ENCODE data around the gene TEN1.
"Not testable (repeated sequence)": the region's sequence is repeated elsewhere in the genome, so short reads cannot be mapped to it uniquely, and the experiment has no call there.

DNA sequence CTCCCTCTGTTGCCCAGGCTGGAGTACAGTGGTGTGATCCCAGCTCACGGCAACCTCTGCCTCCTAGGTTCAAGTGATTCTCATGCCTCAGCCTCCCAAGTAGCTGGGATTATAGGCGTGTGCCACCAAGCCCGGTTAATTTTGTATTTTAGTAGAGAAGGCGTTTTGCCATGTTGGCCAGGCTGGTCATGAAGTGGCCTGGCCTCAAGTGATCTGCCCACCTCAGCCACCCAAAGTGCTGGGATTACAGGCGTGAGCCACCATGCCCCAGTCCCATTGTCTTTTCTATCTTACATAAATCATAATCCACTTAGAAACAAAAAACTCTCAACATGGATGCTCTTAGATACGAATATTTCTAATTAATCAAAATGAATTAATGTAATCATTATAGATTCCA is 3.9 kb upstream of the TEN1 start:
- TF ChIP-seq, protein P1, sequence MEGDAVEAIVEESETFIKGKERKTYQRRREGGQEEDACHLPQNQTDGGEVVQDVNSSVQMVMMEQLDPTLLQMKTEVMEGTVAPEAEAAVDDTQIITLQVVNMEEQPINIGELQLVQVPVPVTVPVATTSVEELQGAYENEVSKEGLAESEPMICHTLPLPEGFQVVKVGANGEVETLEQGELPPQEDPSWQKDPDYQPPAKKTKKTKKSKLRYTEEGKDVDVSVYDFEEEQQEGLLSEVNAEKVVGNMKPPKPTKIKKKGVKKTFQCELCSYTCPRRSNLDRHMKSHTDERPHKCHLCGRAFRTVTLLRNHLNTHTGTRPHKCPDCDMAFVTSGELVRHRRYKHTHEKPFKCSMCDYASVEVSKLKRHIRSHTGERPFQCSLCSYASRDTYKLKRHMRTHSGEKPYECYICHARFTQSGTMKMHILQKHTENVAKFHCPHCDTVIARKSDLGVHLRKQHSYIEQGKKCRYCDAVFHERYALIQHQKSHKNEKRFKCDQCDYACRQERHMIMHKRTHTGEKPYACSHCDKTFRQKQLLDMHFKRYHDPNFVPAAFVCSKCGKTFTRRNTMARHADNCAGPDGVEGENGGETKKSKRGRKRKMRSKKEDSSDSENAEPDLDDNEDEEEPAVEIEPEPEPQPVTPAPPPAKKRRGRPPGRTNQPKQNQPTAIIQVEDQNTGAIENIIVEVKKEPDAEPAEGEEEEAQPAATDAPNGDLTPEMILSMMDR (IDR thresholded peaks at IDR 0.05), result not testable (repeated sequence)
- TF ChIP-seq POLR2A (IDR thresholded peaks at IDR 0.05), result not testable (repeated sequence)

All from esophagus squamous epithelium (tissue), 4 donors.